ENCODE results near the gene HSD17B2.
A peak's percentile ranks its signal among the peaks of the same experiment; 100 is the strongest.
"Not testable (repeated sequence)": the region's sequence is repeated elsewhere in the genome, so short reads cannot be mapped to it uniquely, and the experiment has no call there.

The HSD17B2 gene

DNA sequence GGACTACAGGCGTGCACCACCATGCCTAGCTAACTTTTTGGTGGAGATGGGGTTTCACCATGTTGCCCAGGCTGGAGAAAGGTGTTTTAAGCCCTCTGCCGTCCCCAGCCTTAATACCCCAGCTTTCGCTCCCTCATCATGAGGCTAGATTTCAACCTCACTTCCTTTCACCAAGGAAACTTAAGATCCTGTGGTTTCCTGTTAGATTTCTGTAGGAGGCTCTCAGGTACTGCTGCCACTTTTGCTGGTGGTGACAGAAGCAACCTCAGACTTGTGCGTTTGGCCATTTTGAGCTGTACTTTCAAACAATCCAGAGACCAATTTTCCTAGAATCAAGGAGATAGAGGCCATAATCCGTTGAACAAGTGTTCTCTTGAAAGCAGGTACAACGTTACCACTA is 98.7 kb downstream of the HSD17B2 start:
- no peak for DNase-seq

DNA sequence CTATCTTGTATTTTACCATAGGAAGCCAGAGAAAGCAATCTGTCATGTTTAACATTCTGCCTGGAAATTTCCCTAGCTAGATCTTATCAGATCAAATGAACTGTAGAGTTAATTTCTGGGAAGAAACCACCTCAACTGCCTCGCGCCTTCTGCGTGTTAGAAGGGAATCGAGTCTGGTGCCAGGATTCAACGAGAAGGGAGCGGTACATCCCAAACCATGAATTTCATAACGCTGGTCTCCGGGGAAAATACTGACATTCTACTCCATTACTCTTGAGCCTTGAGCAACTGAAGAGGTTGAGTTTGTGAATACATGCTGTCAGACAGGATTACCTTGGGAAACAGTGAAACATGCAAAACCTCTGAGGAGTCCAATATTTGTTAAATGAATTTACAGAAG is 99.8 kb downstream of the HSD17B2 start:
- no peak for DNase-seq

DNA sequence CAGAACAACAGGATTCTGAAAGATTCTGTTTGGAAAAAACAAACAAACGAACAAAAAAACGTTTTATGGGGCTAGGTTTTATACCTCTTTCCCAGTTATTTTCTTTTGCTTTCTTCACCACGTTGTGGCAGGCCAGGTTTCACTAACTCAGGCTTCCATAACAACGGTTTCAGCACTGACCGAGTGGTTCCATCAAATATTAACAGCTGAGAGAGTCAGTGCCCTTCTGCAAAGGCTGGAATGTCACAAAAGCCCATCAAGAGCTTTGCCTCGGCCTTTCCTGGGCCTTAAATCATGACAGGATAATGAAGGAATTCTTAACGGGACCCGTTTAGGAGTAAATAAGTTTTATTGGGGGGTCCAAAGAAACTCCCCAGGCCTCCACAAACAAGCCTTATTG is 100.8 kb downstream of the HSD17B2 start:
- DNase-seq = no peak

GRCh38 chr16:82136956-82137821 is 102.1 kb downstream of the HSD17B2 start:
- no peak for DNase-seq

DNA sequence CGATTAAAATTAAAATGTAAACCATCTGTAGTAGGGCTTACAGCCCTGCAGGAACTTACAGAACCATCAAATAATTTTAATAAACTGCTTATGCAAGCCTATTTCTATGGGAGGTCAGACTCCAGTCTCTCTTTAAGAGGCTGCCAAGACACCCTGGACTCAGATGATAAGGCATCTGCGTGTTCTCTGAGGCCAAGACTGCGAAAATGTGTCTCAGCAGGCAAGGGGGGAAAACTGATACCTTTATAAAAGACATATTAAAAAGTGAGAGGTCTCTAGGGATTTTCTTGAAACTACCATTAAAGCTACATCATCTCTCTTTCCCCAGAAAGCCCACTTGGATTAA is 102.7 kb downstream of the HSD17B2 start:
- DNase-seq = no peak

GRCh38 chr16:82138478-82139285 is 103.6 kb downstream of the HSD17B2 start:
- DNase-seq = no peak

- not testable (repeated sequence) for DNase-seq
These were observed 104.2 kb downstream of the HSD17B2 start for GRCh38 chr16:82139286-82139571.

GRCh38 chr16:82146556-82146955 is 111.5 kb downstream of the HSD17B2 start:
- no peak for DNase-seq

DNA sequence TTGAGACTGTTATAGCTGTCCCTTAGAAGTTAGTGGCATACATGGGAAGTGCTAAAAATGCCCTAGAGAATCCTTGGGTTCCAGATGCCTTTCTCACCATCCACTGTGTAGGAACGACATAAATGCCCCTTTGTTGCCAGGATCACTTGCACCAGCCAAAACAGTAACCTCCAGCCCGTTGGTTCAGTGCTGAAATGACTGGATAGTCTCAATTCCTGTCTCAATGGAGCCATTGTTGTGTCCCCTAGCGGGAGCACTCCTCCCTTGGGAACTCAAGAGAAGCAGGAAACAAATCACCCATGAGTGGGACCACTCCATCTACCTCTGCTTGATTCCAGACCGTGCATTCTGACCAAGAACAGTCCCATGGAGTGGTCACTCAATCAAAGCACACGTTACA is 111.9 kb downstream of the HSD17B2 start:
- DNase-seq = peak in 32 of 51 donors; percentile 2 to 78 (median 26)

GRCh38 chr16:82147546-82147945 is 112.5 kb downstream of the HSD17B2 start:
- DNase-seq = no peak
